Activated CD4-positive, alpha-beta memory T cell treated with anti-CD3 and anti-CD28 coated beads, Interleukin-2, amount 10 ng/mL, durations not matched to agents 7 days and 5 days (primary cell): ENCODE data around the gene LEMD1. TPM values are rescaled to one million over a fixed set of nuclear protein-coding genes. Genes with fewer than 3 reads are reported as not detected.
"Not testable (repeated sequence)": the region's sequence is repeated elsewhere in the genome, so short reads cannot be mapped to it uniquely, and the experiment has no call there.

Source experiments
- CTCF ChIA-PET: fragments of 350-600 bp; sonication (Branson Sonifier 250); formaldehyde crosslinking; loops from one replicate; lab custom pipeline; 2021; ENCODE audit warnings: antibody characterized with exemption, inconsistent platforms; lab: Charles Lee
- POLR2A ChIA-PET: fragments of 350-600 bp; sonication (Branson Sonifier 250); formaldehyde crosslinking; loops from one replicate; lab custom pipeline; 2021; ENCODE audit warnings: antibody characterized with exemption; lab: Charles Lee
- DNase-seq: peaks from one replicate; pipeline ENCODE4 v3.0.0-alpha.2; 2020
- H3K27ac Mint-ChIP-seq: one replicate; pipeline ENCODE4 v1.8.0; 2021; ENCODE audit warnings: mild to moderate bottlenecking, mixed read lengths
- H3K27me3 Mint-ChIP-seq: one replicate; pipeline ENCODE4 v1.8.0; 2021; ENCODE audit warnings: mixed read lengths
- H3K36me3 Mint-ChIP-seq: one replicate; pipeline ENCODE4 v1.8.0; 2021; ENCODE audit warnings: low read depth, mixed read lengths
- H3K4me1 Mint-ChIP-seq: one replicate; pipeline ENCODE4 v1.8.0; 2021; ENCODE audit warnings: mixed read lengths
- H3K4me3 Mint-ChIP-seq: one replicate; pipeline ENCODE4 v1.8.0; 2021; ENCODE audit warnings: mild to moderate bottlenecking, mixed read lengths
- H3K9me3 Mint-ChIP-seq: one replicate; pipeline ENCODE4 v1.8.0; 2021; ENCODE audit warnings: mixed read lengths
- total RNA-seq, 2 experiments: library from RNA; stranded (reverse); gene quantifications; one replicate each; pipeline ENCODE4 v1.2.3, GENCODE V29; 2021

Gene LEMD1
- total RNA-seq, 2 experiments from 2014 or later, result 1.1 to 2.2 TPM

DNA sequence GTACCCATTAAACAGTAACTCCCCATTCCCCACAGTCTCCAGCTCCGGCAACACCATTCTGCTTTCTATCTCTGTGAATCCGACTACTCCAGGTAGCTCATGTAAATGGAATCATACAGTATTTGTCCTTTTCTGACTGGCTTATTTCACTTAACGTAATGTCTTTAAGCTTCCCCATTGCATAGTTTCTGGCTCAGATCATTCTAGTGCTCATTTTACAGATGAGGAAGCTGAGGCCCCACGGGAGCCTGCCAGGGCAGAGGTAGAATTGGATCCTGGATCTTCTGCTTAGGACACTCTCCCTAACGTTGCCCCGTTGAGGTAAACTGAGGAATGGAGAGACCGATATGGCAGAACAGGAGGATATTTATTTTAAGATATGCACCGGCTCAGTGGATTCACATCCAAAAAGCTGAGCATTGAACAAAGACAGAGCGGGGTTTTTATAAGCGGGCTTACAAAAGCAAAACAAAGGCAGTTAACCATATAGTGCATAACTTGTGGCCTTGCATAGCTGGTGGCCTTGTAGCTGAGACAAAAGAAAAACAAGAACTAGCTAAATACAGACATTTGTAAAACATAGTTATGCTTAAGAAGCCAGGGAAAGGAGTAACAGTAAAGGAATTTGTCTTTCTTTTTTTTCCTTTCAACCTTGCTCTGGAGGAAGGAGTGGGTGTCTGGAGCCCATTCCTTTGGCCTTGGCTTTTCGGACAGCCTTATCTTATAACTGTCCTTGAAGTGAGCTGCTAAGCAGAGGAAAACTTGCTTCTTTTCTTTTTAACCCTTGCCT lies 49.8 kb downstream of the LEMD1 start:
- no peaks in the 10 kb centered on the region for H3K9me3 Mint-ChIP-seq
- POLR2A ChIA-PET, result no interaction called here
- no peak for DNase-seq
- peaks cover 10% of the 10 kb centered on the region for H3K4me1 Mint-ChIP-seq
- CTCF ChIA-PET, result interaction anchor here (1.3 kb wide), 1 partner anchor 113 kb away, joined by 3 read pairs; no protein-coding TSS in a partner anchor
- peaks cover 32% of the 10 kb centered on the region for H3K27me3 Mint-ChIP-seq
- no peak overlapping the region for H3K27ac Mint-ChIP-seq
- H3K4me3 Mint-ChIP-seq, result no peak overlapping the region
- no peaks in the 10 kb centered on the region for H3K36me3 Mint-ChIP-seq

DNA sequence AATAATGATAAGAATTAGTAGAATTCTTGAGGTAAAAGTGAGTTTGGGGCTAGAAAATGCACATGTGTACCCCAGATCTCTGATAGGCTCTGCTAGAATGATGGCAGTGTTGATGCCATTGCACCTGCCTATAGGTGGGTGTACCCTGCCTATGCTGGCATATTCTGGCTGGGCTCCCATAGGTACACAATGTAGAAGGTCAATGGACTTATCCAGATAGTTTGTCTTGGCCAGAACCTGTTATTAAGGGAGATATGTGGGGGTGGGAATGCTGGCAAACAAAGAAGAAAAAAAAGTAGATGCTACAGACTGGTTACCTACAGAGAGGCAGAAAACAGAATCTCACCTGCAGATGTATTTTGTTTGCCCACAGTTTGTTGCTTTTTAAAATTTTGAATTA lies 51.1 kb downstream of the LEMD1 start:
- no peak for DNase-seq
- Mint-ChIP-seq H3K27ac (no peak overlapping the region), H3K36me3 (no peaks in the 10 kb centered on the region), H3K4me1 (peaks cover 10% of the 10 kb centered on the region), H3K4me3 (no peak overlapping the region), H3K27me3 (peaks cover 26% of the 10 kb centered on the region), H3K9me3 (no peaks in the 10 kb centered on the region)
- ChIA-PET POLR2A (no interaction called here), CTCF (no interaction called here)

DNA sequence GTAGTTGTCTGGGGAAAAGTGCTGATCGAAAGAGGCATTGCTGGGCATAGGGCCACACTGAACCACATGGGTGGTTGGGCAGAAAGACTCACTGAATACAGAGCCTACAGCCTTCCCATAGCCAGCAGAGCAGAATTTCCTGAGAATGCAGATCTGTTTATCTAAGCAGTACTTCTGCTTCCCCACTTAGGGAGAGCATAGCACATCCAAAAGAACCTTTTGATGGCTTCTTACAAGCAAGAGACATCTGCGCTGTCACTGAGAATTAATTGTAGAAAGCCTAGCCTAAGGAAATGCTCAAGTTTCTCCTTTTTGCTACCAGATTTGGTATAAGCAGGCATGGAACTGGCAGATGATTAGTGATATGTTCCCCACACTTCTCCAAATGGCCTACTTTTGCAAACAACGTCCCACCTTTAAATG lies 52.1 kb downstream of the LEMD1 start:
- ChIA-PET POLR2A (no interaction called here), CTCF (interaction anchor here (0.6 kb wide), 1 partner anchor 322 kb away, joined by 3 read pairs; no protein-coding TSS in a partner anchor)
- Mint-ChIP-seq H3K36me3 (no peaks in the 10 kb centered on the region), H3K27me3 (peaks cover 29% of the 10 kb centered on the region), H3K4me3 (no peak overlapping the region), H3K4me1 (peaks cover 9% of the 10 kb centered on the region), H3K9me3 (no peaks in the 10 kb centered on the region), H3K27ac (no peak overlapping the region)
- DNase-seq, result no peak

DNA sequence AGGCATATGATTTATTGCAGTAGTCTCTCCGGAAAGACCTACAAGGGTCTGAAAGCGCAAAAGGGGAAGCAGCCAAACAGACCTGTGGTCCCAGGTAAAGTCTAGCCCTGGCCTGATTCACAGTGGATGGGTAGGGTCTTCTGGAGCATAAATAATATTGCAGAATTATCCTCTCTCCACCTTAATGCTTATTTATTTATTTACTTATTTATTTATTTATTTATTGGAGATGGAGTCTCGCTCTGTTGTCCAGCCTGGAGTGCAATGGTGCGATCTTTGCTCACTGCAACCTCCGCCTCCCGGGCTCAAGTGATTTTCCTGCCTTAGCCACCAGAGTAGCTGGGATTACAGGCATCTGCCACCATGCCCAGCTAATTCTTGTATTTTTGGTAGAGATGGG lies 53.4 kb downstream of the LEMD1 start:
- Mint-ChIP-seq H3K36me3 (no peaks in the 10 kb centered on the region), H3K4me1 (no peaks in the 10 kb centered on the region), H3K9me3 (no peaks in the 10 kb centered on the region), H3K27me3 (peaks cover 23% of the 10 kb centered on the region), H3K4me3 (no peak overlapping the region), H3K27ac (no peak overlapping the region)
- ChIA-PET POLR2A (no interaction called here), CTCF (no interaction called here)
- DNase-seq, result no peak

GRCh38 chr1:205365945-205366463 lies 55.9 kb downstream of the LEMD1 start:
- Mint-ChIP-seq H3K36me3 (no peaks in the 10 kb centered on the region), H3K27ac (no peak overlapping the region), H3K9me3 (no peaks in the 10 kb centered on the region), H3K27me3 (peaks cover 23% of the 10 kb centered on the region), H3K4me1 (no peaks in the 10 kb centered on the region), H3K4me3 (no peak overlapping the region)
- POLR2A ChIA-PET, result no interaction called here
- DNase-seq, result no peak
- CTCF ChIA-PET, result interaction anchor here (0.7 to 2.4 kb wide), 2 partner anchors 12 to 40 kb away, joined by 3 to 8 read pairs; no protein-coding TSS in a partner anchor

DNA sequence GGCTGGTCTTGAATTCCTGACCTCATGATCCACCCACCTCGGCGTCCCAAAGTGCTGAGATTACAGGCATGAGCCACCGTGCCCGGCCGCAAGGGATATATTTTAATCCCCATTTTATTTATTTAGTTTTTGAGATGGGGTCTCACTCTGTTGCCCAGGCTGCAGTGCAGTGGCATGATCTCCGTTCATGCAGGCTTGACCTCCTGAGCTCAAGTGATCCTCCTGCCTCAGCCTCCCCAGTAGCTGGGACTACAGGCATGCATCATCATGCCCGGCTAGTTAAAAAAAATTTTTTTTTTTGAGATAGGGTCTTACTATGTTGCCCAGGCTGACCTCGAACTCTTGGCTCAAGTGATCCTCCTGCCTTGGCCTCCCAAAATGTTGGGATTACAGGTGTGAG lies 56.8 kb downstream of the LEMD1 start:
- H3K36me3 Mint-ChIP-seq, POLR2A ChIA-PET, DNase-seq, H3K9me3 Mint-ChIP-seq, H3K27ac Mint-ChIP-seq, H3K4me1 Mint-ChIP-seq, H3K4me3 Mint-ChIP-seq: not testable (repeated sequence)
- CTCF ChIA-PET, result interaction anchor here (0.7 kb wide), 1 partner anchor 120 kb away, joined by 3 read pairs; no protein-coding TSS in a partner anchor
- H3K27me3 Mint-ChIP-seq, result peaks cover 31% of the 10 kb centered on the region

- ChIA-PET CTCF (no interaction called here), POLR2A (no interaction called here)
- no peak for DNase-seq
- no peak overlapping the region for H3K27ac Mint-ChIP-seq
- no peak overlapping the region for H3K4me3 Mint-ChIP-seq
- H3K4me1 Mint-ChIP-seq, result no peaks in the 10 kb centered on the region
- no peaks in the 10 kb centered on the region for H3K9me3 Mint-ChIP-seq
- H3K36me3 Mint-ChIP-seq, result no peaks in the 10 kb centered on the region
- H3K27me3 Mint-ChIP-seq, result peaks cover 50% of the 10 kb centered on the region
These were observed 61.0 kb downstream of the LEMD1 start for GRCh38 chr1:205360891-205361290.

DNA sequence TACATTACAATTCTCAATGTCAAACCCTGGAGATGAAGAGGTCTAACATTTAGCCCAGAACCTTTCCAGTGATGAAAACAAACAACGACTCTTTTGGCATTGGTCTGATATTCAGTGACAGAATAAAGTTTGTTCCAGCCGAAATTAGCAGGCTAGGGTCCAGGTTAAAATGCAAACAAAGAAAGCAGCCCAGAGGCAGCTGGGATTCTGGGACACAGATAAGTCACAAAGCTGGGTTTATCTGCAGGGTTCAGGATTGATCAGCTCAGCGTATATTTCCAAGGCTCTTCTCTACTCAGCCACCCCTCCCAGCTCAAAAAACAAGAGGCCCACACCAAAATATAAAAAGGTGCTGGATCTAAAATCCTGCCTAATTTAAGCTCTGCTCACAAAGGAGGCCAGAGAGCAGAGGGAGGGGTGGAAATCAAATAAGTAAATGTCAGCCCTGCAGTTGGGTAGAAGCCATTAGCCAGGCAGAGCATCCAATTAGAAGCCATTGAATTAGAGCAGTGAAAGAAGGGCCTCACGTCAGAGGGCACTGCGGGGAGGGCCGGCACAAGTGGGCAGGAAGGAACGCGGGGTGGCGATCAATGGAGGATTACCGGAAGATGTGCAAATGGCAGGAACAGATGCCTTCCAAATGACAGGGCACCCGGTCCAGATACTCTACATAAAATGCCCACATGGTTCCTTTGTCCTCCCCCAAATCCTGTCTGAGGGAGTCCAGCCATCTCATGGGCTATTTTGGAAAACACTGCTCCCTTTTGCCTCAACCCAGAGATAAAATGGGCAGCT lies 61.9 kb downstream of the LEMD1 start:
- Mint-ChIP-seq H3K27me3 (peaks cover 47% of the 10 kb centered on the region), H3K9me3 (no peaks in the 10 kb centered on the region), H3K4me1 (no peaks in the 10 kb centered on the region), H3K27ac (no peak overlapping the region), H3K36me3 (no peaks in the 10 kb centered on the region), H3K4me3 (no peak overlapping the region)
- ChIA-PET POLR2A (no interaction called here), CTCF (no interaction called here)
- DNase-seq, result no peak

GRCh38 chr1:205358579-205358978 lies 63.3 kb downstream of the LEMD1 start:
- Mint-ChIP-seq H3K4me3 (no peak overlapping the region), H3K4me1 (no peaks in the 10 kb centered on the region), H3K27ac (no peak overlapping the region), H3K9me3 (no peaks in the 10 kb centered on the region), H3K27me3 (peaks cover 47% of the 10 kb centered on the region), H3K36me3 (no peaks in the 10 kb centered on the region)
- ChIA-PET POLR2A (no interaction called here), CTCF (no interaction called here)
- no peak for DNase-seq

GRCh38 chr1:205357567-205357966 lies 64.3 kb downstream of the LEMD1 start:
- Mint-ChIP-seq H3K9me3 (no peaks in the 10 kb centered on the region), H3K27me3 (peaks cover 44% of the 10 kb centered on the region), H3K4me3 (no peak overlapping the region), H3K4me1 (no peaks in the 10 kb centered on the region), H3K27ac (no peak overlapping the region), H3K36me3 (no peaks in the 10 kb centered on the region)
- ChIA-PET POLR2A (no interaction called here), CTCF (interaction anchor here (1.0 to 1.1 kb wide), 2 partner anchors 84 to 167 kb away, joined by 3 to 4 read pairs; no protein-coding TSS in a partner anchor)
- DNase-seq, result no peak

DNA sequence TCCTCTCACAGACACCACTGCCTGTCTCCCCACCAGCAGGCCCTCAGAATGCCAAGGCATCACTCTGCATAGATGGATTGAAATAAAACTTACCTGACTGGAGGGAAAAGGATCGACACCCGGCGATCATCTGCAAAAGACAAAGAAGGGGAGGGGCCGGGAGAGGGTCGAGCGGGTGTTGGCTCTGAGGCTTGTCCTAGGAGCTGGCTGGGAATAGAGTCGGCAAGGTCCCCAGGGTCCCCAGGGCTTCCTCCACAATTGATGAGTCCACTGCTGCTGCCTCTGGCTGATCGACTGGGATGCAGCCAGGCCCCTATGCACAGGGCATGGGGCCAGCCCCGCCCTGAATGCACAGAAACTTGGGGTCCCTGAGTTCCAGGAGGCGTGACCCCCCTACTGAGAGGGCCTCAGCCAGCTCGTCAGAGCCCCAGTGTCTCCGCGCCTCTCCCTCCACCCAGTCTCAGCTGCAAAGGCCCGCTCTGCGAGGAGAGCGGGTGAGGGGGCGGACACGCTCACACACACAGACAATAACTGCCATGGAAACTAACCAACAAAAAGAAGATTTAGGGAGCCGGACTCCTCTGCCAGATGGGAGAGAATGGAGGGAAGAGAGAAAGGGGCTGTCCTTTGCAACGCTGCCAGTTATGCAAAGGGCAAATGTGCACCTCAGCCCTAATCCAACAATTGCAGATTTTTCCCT lies 65.3 kb downstream of the LEMD1 start, which contains the start of gene KLHDC8A:
KLHDC8A (minus strand) TSS at position 483 of the 700 bp plus-strand sequence. CDS start 13,318 bp downstream, outside the sequence.
- POLR2A ChIA-PET, result no interaction called here

GRCh38 chr1:205355075-205355453 lies 66.8 kb downstream of the LEMD1 start:
- CTCF ChIA-PET, result interaction anchor here (1.2 to 5.1 kb wide), 11 partner anchors 9 to 169 kb away, joined by 3 to 98 read pairs (median 7); no protein-coding TSS in a partner anchor
- peaks cover 26% of the 10 kb centered on the region for H3K27me3 Mint-ChIP-seq
- H3K27ac Mint-ChIP-seq, result no peak overlapping the region
- no peaks in the 10 kb centered on the region for H3K9me3 Mint-ChIP-seq
- no peak overlapping the region for H3K4me3 Mint-ChIP-seq
- H3K36me3 Mint-ChIP-seq, result no peaks in the 10 kb centered on the region
- POLR2A ChIA-PET, result interaction anchor here (1.0 kb wide), 1 partner anchor 130 kb away, joined by 5 read pairs; no protein-coding TSS in a partner anchor
- DNase-seq, result no peak
- no peaks in the 10 kb centered on the region for H3K4me1 Mint-ChIP-seq

More for the DNA sequence above, 65.3 kb downstream of the LEMD1 start, which contains the start of gene KLHDC8A:
- Mint-ChIP-seq H3K4me3 (no peak within 1 kb of the TSS), H3K36me3 (no peaks in the 10 kb centered on the region), H3K4me1 (no peaks in the 10 kb centered on the region), H3K27ac (no peak within 1 kb of the TSS), H3K27me3 (peaks cover 39% of the 10 kb centered on the region), H3K9me3 (no peaks in the 10 kb centered on the region)
- CTCF ChIA-PET, result interaction anchor here (0.6 to 5.1 kb wide), 3 partner anchors 80 to 168 kb away, joined by 5 to 98 read pairs (median 64); no protein-coding TSS in a partner anchor
- no peak for DNase-seq
